WTC11 (cell line): ENCODE data around the gene PAK1IP1. TPM values are rescaled to one million over a fixed set of nuclear protein-coding genes. Genes with fewer than 3 reads are reported as not detected.

Source experiments
- ATAC-seq: fragments of 200-7000 bp; cut with Tn5 transposase; 2 replicates; pipeline ENCODE4 v1.10.0; 2021; ENCODE audit warnings: mild to moderate bottlenecking, moderate library complexity
- CTCF ChIA-PET: fragments of 300-600 bp; sonication (Branson Sonifier 250); formaldehyde crosslinking; loops from one replicate; lab custom pipeline; 2021; ENCODE audit warnings: antibody characterized with exemption; lab: Charles Lee
- POLR2A ChIA-PET: fragments of 350-600 bp; sonication (Branson Sonifier 250); formaldehyde crosslinking; loops from one replicate; lab custom pipeline; 2021; ENCODE audit warnings: antibody characterized with exemption; lab: Charles Lee
- DNase-seq: peaks from one replicate; pipeline ENCODE4 v3.0.0; 2021; ENCODE audit warnings: low spot score
- H3K27ac Mint-ChIP-seq: 2 replicates; pipeline ENCODE4 v1.8.0; 2021; ENCODE audit warnings: mixed read lengths
- H3K27me3 Mint-ChIP-seq: 2 replicates; pipeline ENCODE4 v1.8.0; 2021; ENCODE audit warnings: low read depth, mild to moderate bottlenecking, moderate library complexity, mixed read lengths
- H3K36me3 Mint-ChIP-seq: 2 replicates; pipeline ENCODE4 v1.8.0; 2021; ENCODE audit warnings: mixed read lengths
- H3K4me1 Mint-ChIP-seq: 2 replicates; pipeline ENCODE4 v1.8.0; 2022; ENCODE audit warnings: mixed read lengths
- H3K4me3 Mint-ChIP-seq: 2 replicates; pipeline ENCODE4 v1.8.0; 2021; ENCODE audit warnings: mild to moderate bottlenecking, moderate library complexity, mixed read lengths
- H3K9me3 Mint-ChIP-seq: 2 replicates; pipeline ENCODE4 v1.8.0; 2021; ENCODE audit warnings: mixed read lengths
- ETV6 ChIP-seq: sonication (generic); formaldehyde crosslinking; IDR thresholded peaks from 2 replicates; pipeline ENCODE4 v1.8.1; 2022; ENCODE audit warnings: mild to moderate bottlenecking, missing genetic modification reagents
- MYBL2 ChIP-seq: sonication (generic); formaldehyde crosslinking; IDR thresholded peaks from 2 replicates; pipeline ENCODE4 v1.8.1; 2023; ENCODE audit warnings: mild to moderate bottlenecking, moderate library complexity, missing genetic modification reagents
- SMAD4 ChIP-seq: sonication (generic); formaldehyde crosslinking; IDR thresholded peaks from 2 replicates; pipeline ENCODE4 v1.8.0; 2022; ENCODE audit warnings: mild to moderate bottlenecking, missing genetic modification reagents
- ZNF232 ChIP-seq: sonication (generic); formaldehyde crosslinking; IDR thresholded peaks from 2 replicates; pipeline ENCODE4 v1.8.0; 2022; ENCODE audit warnings: mild to moderate bottlenecking, missing genetic modification reagents
- ZNF263 ChIP-seq: sonication (generic); formaldehyde crosslinking; IDR thresholded peaks from 2 replicates; pipeline ENCODE4 v1.8.1; 2022; ENCODE audit warnings: low read depth, mild to moderate bottlenecking, moderate library complexity, missing genetic modification reagents
- total RNA-seq: library from RNA; stranded (reverse); gene quantifications from 3 replicates; pipeline ENCODE4 v1.2.3, GENCODE V29; 2021
- TF ChIP-seq, protein P1 (sequence below): sonication (generic); formaldehyde crosslinking; IDR thresholded peaks from 2 replicates; pipeline ENCODE4 v1.8.1; 2023; ENCODE audit warnings: mild to moderate bottlenecking, missing genetic modification reagents
- TF ChIP-seq, protein P2 (sequence below): sonication (generic); formaldehyde crosslinking; IDR thresholded peaks from 2 replicates; pipeline ENCODE4 v1.8.0; 2022; ENCODE audit warnings: mild to moderate bottlenecking, missing genetic modification reagents
- TF ChIP-seq, protein P3 (sequence below): fragments of 250-450 bp; sonication (Bioruptor Pico); conservative IDR thresholded peaks from 2 replicates; pipeline ENCODE4 v1.9.0; 2021; ENCODE audit warnings: mild to moderate bottlenecking
- TF ChIP-seq, protein P4 (sequence below): sonication (generic); formaldehyde crosslinking; IDR thresholded peaks from 2 replicates; pipeline ENCODE4 v1.8.1; 2023; ENCODE audit warnings: mild to moderate bottlenecking, missing genetic modification reagents, borderline replicate concordance
- TF ChIP-seq, protein P5 (sequence below): sonication (generic); formaldehyde crosslinking; conservative IDR thresholded peaks from 2 replicates; pipeline ENCODE4 v1.8.1; 2023; ENCODE audit warnings: mild to moderate bottlenecking, low read depth, missing genetic modification reagents, moderate library complexity
- TF ChIP-seq, protein P6 (sequence below): sonication (generic); formaldehyde crosslinking; IDR thresholded peaks from 2 replicates; pipeline ENCODE4 v1.8.1; 2022; ENCODE audit warnings: missing genetic modification reagents, borderline replicate concordance
- TF ChIP-seq, protein P7 (sequence below): fragments of 250-450 bp; sonication (Bioruptor Pico); IDR thresholded peaks from 2 replicates; pipeline ENCODE4 v1.9.0; 2021; ENCODE audit warnings: mild to moderate bottlenecking
- TF ChIP-seq, protein P8 (sequence below): fragments of 200-600 bp; IDR thresholded peaks from 2 replicates; pipeline ENCODE4 v1.8.0; 2022; ENCODE audit warnings: antibody characterized with exemption
- TF ChIP-seq, protein P9 (sequence below): fragments of 250-450 bp; sonication (Bioruptor Pico); IDR thresholded peaks from 2 replicates; pipeline ENCODE4 v1.9.0; 2021; ENCODE audit warnings: mild to moderate bottlenecking

PAK1IP1 gene
- total RNA-seq, 1 experiment from 2014 or later: 30.4 TPM

DNA sequence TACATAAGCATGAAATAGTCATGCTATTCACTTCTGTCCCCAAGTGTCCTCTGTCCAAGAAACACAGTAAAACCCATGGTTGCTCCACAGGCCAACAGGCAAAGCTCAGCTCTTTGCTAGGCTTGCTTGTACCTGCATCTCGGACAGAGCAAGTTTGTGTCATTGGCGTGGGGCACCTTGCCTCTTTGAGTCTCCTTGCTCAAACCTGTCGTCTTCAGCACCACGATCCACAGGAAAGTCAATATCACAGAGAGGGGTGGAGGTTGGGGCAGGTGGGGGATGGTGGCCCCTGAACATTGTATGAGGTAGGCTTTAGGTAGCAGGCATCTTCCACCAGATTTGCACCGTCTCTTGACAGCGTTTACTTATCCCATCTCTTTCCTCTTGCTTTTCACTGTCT lies 48.7 kb downstream of the PAK1IP1 start (continued):
- TF ChIP-seq, protein P1, sequence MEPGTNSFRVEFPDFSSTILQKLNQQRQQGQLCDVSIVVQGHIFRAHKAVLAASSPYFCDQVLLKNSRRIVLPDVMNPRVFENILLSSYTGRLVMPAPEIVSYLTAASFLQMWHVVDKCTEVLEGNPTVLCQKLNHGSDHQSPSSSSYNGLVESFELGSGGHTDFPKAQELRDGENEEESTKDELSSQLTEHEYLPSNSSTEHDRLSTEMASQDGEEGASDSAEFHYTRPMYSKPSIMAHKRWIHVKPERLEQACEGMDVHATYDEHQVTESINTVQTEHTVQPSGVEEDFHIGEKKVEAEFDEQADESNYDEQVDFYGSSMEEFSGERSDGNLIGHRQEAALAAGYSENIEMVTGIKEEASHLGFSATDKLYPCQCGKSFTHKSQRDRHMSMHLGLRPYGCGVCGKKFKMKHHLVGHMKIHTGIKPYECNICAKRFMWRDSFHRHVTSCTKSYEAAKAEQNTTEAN (CRISPR knock-in tag): no peak
- TF ChIP-seq, protein P2, sequence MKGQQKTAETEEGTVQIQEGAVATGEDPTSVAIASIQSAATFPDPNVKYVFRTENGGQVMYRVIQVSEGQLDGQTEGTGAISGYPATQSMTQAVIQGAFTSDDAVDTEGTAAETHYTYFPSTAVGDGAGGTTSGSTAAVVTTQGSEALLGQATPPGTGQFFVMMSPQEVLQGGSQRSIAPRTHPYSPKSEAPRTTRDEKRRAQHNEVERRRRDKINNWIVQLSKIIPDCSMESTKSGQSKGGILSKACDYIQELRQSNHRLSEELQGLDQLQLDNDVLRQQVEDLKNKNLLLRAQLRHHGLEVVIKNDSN (CRISPR knock-in tag): no peak

DNA sequence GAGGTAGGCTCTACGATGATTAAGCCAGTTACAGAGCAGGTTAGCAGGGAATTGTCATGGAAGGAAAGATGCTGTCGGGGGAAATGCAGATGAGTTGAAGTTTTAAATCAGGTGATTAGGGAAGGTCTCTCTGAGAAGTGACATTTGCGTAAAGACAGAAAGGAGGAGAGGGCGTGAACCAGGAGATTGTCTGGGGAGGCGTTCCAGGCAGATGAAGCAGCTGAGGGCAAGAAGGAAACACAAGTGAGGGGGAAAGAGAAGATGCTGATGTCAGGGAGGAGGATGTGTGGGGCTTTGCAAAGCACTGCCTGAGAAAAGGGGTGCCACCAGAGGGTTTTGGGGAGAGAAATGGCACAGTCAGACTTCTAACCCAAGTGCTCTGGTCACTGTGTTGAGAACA lies 50.3 kb downstream of the PAK1IP1 start:
- POLR2A ChIA-PET: no interaction called here
- peaks cover 41% of the 10 kb centered on the region for H3K4me1 Mint-ChIP-seq
- H3K4me3 Mint-ChIP-seq: no peak overlapping the region
- peak overlapping the region; percentile 93 for H3K27ac Mint-ChIP-seq
- peaks cover 8% of the 10 kb centered on the region for H3K9me3 Mint-ChIP-seq
- ATAC-seq (no peak), DNase-seq (no peak)
- CTCF ChIA-PET: no interaction called here
- no peaks in the 10 kb centered on the region for H3K27me3 Mint-ChIP-seq
- peaks cover 16% of the 10 kb centered on the region for H3K36me3 Mint-ChIP-seq
- TF ChIP-seq, protein P3, sequence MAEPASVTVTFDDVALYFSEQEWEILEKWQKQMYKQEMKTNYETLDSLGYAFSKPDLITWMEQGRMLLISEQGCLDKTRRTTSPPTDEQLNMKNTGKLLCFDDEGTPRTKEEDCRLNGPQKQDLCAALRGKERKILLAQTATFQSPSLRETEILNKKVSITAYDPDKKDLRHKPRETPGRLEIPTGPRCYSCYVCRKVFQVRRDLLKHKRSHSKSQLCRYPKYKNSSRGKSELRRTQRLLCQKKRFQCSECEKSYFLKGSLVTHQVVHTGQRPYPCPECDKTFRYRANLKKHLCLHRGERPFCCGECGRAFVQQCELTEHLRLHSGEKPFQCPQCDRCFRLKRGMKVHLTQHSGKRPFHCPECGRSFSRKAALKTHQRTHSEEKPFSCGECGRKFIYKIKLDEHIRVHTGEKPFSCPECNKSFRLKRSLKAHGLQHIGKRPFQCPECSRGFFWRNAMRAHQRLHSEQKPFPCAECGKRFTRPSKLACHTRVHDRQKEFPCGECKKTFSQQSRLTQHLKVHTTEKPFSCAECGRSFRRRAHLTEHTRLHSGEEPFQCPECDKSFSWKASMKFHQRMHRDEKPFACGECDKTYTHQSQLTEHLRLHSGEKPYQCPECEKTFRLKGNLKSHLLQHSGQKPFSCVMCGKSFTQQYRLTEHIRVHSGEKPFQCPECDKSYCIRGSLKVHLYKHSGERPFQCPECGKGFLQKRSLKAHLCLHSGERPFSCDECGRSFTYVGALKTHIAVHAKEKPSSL: no peak
- TF ChIP-seq, protein P4, sequence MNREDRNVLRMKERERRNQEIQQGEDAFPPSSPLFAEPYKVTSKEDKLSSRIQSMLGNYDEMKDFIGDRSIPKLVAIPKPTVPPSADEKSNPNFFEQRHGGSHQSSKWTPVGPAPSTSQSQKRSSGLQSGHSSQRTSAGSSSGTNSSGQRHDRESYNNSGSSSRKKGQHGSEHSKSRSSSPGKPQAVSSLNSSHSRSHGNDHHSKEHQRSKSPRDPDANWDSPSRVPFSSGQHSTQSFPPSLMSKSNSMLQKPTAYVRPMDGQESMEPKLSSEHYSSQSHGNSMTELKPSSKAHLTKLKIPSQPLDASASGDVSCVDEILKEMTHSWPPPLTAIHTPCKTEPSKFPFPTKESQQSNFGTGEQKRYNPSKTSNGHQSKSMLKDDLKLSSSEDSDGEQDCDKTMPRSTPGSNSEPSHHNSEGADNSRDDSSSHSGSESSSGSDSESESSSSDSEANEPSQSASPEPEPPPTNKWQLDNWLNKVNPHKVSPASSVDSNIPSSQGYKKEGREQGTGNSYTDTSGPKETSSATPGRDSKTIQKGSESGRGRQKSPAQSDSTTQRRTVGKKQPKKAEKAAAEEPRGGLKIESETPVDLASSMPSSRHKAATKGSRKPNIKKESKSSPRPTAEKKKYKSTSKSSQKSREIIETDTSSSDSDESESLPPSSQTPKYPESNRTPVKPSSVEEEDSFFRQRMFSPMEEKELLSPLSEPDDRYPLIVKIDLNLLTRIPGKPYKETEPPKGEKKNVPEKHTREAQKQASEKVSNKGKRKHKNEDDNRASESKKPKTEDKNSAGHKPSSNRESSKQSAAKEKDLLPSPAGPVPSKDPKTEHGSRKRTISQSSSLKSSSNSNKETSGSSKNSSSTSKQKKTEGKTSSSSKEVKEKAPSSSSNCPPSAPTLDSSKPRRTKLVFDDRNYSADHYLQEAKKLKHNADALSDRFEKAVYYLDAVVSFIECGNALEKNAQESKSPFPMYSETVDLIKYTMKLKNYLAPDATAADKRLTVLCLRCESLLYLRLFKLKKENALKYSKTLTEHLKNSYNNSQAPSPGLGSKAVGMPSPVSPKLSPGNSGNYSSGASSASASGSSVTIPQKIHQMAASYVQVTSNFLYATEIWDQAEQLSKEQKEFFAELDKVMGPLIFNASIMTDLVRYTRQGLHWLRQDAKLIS (CRISPR knock-in tag): no peak
- TF ChIP-seq MYBL2 (CRISPR knock-in tag) (no peak), SMAD4 (CRISPR knock-in tag) (no peak), ZNF232 (no peak), ETV6 (no peak), ZNF263 (CRISPR knock-in tag) (no peak)
- TF ChIP-seq, protein P5, sequence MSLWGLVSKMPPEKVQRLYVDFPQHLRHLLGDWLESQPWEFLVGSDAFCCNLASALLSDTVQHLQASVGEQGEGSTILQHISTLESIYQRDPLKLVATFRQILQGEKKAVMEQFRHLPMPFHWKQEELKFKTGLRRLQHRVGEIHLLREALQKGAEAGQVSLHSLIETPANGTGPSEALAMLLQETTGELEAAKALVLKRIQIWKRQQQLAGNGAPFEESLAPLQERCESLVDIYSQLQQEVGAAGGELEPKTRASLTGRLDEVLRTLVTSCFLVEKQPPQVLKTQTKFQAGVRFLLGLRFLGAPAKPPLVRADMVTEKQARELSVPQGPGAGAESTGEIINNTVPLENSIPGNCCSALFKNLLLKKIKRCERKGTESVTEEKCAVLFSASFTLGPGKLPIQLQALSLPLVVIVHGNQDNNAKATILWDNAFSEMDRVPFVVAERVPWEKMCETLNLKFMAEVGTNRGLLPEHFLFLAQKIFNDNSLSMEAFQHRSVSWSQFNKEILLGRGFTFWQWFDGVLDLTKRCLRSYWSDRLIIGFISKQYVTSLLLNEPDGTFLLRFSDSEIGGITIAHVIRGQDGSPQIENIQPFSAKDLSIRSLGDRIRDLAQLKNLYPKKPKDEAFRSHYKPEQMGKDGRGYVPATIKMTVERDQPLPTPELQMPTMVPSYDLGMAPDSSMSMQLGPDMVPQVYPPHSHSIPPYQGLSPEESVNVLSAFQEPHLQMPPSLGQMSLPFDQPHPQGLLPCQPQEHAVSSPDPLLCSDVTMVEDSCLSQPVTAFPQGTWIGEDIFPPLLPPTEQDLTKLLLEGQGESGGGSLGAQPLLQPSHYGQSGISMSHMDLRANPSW: no peak
- TF ChIP-seq, protein P6, sequence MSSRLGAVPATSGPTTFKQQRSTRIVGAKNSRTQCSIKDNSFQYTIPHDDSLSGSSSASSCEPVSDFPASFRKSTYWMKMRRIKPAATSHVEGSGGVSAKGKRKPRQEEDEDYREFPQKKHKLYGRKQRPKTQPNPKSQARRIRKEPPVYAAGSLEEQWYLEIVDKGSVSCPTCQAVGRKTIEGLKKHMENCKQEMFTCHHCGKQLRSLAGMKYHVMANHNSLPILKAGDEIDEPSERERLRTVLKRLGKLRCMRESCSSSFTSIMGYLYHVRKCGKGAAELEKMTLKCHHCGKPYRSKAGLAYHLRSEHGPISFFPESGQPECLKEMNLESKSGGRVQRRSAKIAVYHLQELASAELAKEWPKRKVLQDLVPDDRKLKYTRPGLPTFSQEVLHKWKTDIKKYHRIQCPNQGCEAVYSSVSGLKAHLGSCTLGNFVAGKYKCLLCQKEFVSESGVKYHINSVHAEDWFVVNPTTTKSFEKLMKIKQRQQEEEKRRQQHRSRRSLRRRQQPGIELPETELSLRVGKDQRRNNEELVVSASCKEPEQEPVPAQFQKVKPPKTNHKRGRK (CRISPR knock-in tag): no peak
- TF ChIP-seq, protein P7, sequence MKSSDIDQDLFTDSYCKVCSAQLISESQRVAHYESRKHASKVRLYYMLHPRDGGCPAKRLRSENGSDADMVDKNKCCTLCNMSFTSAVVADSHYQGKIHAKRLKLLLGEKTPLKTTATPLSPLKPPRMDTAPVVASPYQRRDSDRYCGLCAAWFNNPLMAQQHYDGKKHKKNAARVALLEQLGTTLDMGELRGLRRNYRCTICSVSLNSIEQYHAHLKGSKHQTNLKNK (CRISPR knock-in tag): no peak
- TF ChIP-seq, protein P2 (CRISPR knock-in tag): no peak
- TF ChIP-seq, protein P8, sequence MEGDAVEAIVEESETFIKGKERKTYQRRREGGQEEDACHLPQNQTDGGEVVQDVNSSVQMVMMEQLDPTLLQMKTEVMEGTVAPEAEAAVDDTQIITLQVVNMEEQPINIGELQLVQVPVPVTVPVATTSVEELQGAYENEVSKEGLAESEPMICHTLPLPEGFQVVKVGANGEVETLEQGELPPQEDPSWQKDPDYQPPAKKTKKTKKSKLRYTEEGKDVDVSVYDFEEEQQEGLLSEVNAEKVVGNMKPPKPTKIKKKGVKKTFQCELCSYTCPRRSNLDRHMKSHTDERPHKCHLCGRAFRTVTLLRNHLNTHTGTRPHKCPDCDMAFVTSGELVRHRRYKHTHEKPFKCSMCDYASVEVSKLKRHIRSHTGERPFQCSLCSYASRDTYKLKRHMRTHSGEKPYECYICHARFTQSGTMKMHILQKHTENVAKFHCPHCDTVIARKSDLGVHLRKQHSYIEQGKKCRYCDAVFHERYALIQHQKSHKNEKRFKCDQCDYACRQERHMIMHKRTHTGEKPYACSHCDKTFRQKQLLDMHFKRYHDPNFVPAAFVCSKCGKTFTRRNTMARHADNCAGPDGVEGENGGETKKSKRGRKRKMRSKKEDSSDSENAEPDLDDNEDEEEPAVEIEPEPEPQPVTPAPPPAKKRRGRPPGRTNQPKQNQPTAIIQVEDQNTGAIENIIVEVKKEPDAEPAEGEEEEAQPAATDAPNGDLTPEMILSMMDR: no peak
- TF ChIP-seq, protein P9, sequence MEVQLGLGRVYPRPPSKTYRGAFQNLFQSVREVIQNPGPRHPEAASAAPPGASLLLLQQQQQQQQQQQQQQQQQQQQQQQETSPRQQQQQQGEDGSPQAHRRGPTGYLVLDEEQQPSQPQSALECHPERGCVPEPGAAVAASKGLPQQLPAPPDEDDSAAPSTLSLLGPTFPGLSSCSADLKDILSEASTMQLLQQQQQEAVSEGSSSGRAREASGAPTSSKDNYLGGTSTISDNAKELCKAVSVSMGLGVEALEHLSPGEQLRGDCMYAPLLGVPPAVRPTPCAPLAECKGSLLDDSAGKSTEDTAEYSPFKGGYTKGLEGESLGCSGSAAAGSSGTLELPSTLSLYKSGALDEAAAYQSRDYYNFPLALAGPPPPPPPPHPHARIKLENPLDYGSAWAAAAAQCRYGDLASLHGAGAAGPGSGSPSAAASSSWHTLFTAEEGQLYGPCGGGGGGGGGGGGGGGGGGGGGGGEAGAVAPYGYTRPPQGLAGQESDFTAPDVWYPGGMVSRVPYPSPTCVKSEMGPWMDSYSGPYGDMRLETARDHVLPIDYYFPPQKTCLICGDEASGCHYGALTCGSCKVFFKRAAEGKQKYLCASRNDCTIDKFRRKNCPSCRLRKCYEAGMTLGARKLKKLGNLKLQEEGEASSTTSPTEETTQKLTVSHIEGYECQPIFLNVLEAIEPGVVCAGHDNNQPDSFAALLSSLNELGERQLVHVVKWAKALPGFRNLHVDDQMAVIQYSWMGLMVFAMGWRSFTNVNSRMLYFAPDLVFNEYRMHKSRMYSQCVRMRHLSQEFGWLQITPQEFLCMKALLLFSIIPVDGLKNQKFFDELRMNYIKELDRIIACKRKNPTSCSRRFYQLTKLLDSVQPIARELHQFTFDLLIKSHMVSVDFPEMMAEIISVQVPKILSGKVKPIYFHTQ (CRISPR knock-in tag): no peak
